UCSD-AML1 (cell line): ENCODE measurements around the gene TMEM151B.
A peak's percentile ranks its signal among the peaks of the same experiment; 100 is the strongest.
"Not testable (repeated sequence)": the region's sequence is repeated elsewhere in the genome, so short reads cannot be mapped to it uniquely, and the experiment has no call there.

Experiments
- DNase-seq: peaks from one replicate; lab custom pipeline; 2025; ENCODE audit not compliant: unreplicated experiment; lab: John Stamatoyannopoulos, UW

TMEM151B gene

GRCh38 chr6:44303842-44304241 lies 33.6 kb downstream of the TMEM151B start:
- no peak for DNase-seq

GRCh38 chr6:44304282-44305199 lies 34.3 kb downstream of the TMEM151B start:
- peak; percentile 38 for DNase-seq

GRCh38 chr6:44305200-44305725 lies 35.0 kb downstream of the TMEM151B start:
- DNase-seq: no peak

GRCh38 chr6:44306710-44307109 lies 36.5 kb downstream of the TMEM151B start:
- no peak for DNase-seq

- DNase-seq: no peak
These were observed 37.0 kb downstream of the TMEM151B start for GRCh38 chr6:44307217-44307616.

GRCh38 chr6:44309092-44309491 lies 38.8 kb downstream of the TMEM151B start:
- no peak for DNase-seq

- no peak for DNase-seq
These were observed 39.4 kb downstream of the TMEM151B start for GRCh38 chr6:44309631-44310030.

- DNase-seq: no peak
These were observed 40.0 kb downstream of the TMEM151B start for GRCh38 chr6:44310241-44310640.

GRCh38 chr6:44311304-44311703 lies 41.1 kb downstream of the TMEM151B start:
- DNase-seq: no peak

- no peak for DNase-seq
These were observed 41.5 kb downstream of the TMEM151B start for GRCh38 chr6:44311767-44312166.

- DNase-seq: peak; percentile 88
These were observed 42.9 kb downstream of the TMEM151B start, which contains the start of gene AARS2 for GRCh38 chr6:44312901-44313788. Gene AARS2 (minus strand): TSS chr6:44313347. CDS start chr6:44313323, 24 bp downstream.

- not testable (repeated sequence) for DNase-seq
These were observed 44.4 kb downstream of the TMEM151B start for GRCh38 chr6:44314657-44315056.

GRCh38 chr6:44315516-44315915 lies 45.3 kb downstream of the TMEM151B start:
- DNase-seq: no peak

- DNase-seq: no peak
These were observed 45.7 kb downstream of the TMEM151B start for GRCh38 chr6:44315951-44316350.

GRCh38 chr6:44316481-44316880 lies 46.2 kb downstream of the TMEM151B start:
- no peak for DNase-seq

- DNase-seq: not testable (repeated sequence)
These were observed 46.9 kb downstream of the TMEM151B start for GRCh38 chr6:44317136-44317631.

GRCh38 chr6:44321210-44321609 lies 51.0 kb downstream of the TMEM151B start:
- DNase-seq: no peak

- DNase-seq: no peak
These were observed 56.8 kb downstream of the TMEM151B start for GRCh38 chr6:44327096-44327495.

- no peak for DNase-seq
These were observed 57.5 kb downstream of the TMEM151B start for GRCh38 chr6:44327760-44328159.

- not testable (repeated sequence) for DNase-seq
These were observed 58.0 kb downstream of the TMEM151B start for GRCh38 chr6:44328203-44328602.

GRCh38 chr6:44329858-44330257 lies 59.6 kb downstream of the TMEM151B start:
- DNase-seq: no peak
